Measurements from ENCODE around the gene DRAM2. TPM values are rescaled to one million over a fixed set of nuclear protein-coding genes. Genes with fewer than 3 reads are reported as not detected.
"Not testable (repeated sequence)": the region's sequence is repeated elsewhere in the genome, so short reads cannot be mapped to it uniquely, and the experiment has no call there.

DRAM2 gene
- total RNA-seq, 1 experiment from 2014 or later: 56.1 TPM

GRCh38 chr1:111079329-111079728 is 60.6 kb downstream of the DRAM2 start:
- H3K4me1 ChIP-seq; H3K4me3 ChIP-seq; DNase-seq; H3K27me3 ChIP-seq; H3K36me3 ChIP-seq; H3K27ac ChIP-seq; H3K9me3 ChIP-seq (replicated peaks): not testable (repeated sequence)

DNA sequence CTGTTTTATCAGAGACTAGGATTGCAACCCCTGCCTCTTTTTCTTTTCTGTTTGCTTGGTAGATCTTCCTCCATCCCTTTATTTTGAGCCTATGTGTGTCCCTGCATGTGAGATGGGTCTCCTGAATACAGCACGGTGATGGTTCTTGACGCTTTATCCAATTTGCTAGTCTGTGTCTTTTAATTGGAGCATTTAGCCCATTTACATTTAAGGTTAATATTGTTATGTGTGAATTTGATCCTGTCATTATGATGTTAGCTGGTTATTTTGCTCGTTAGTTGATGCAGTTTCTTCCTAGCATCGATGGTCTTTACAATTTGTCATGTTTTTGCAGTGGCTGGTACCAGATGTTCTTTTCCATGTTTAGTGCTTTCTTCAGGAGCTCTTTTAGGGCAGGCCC is 62.6 kb downstream of the DRAM2 start:
- not testable (repeated sequence) for H3K27me3 ChIP-seq; H3K4me1 ChIP-seq; H3K9me3 ChIP-seq (replicated peaks); H3K4me3 ChIP-seq; DNase-seq; H3K27ac ChIP-seq; H3K36me3 ChIP-seq

Other genes starting within 250 kb of the DRAM2 start
- gene LRIF1, start 176.2 kb downstream of the DRAM2 start, total RNA-seq (2014; rRNA removed; shearing (Covaris generic)): 41.0 and 45.3 TPM in 2 replicates
- 31.0 and 39.4 TPM in 2 replicates for gene CEPT1, start 130 bp upstream of the DRAM2 start, total RNA-seq (2014; rRNA removed; shearing (Covaris generic))
- not detected in 2 replicates for gene DENND2D, start 60.6 kb upstream of the DRAM2 start, total RNA-seq (2014; rRNA removed; shearing (Covaris generic))
- gene CHI3L2, start 87.6 kb upstream of the DRAM2 start, total RNA-seq (2014; rRNA removed; shearing (Covaris generic)): 0.53 and 1.6 TPM in 2 replicates
- not detected in 2 replicates for gene CHIA, start 150.8 kb upstream of the DRAM2 start, total RNA-seq (2014; rRNA removed; shearing (Covaris generic))

Data from SJCRH30 (cell line).